HUDEP-2 (cell line): ENCODE results near the gene PPARG.
"Not testable (repeated sequence)": the region's sequence is repeated elsewhere in the genome, so short reads cannot be mapped to it uniquely, and the experiment has no call there.

Source experiments
- DNase-seq, 76 experiments: peaks; one replicate each; lab custom pipeline; 2025; ENCODE audit not compliant: unreplicated experiment in 76 of 76; lab: John Stamatoyannopoulos, UW

The PPARG gene

DNA sequence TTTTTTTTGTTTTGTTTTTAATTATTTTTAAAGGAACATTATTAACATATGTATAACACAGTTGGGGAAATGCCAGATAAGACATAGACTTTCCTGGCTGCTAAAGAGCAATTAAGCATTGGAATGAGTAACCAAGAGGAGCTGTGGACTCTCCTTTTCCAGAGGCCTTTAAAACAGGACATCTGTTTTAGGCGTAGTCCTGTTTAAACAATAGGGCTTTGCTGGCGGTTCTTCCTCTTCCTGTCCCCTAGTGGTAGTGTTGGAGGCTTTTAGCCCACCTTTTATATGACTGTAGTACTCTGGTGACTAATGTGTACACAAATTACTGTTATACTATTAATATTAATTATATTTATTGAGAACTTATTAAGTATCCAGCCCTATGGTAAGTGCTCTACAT lies 81.9 kb downstream of the PPARG start:
- no peak for DNase-seq

- DNase-seq, result no peak
These were observed 82.8 kb downstream of the PPARG start for GRCh38 chr3:12371525-12372140.

DNA sequence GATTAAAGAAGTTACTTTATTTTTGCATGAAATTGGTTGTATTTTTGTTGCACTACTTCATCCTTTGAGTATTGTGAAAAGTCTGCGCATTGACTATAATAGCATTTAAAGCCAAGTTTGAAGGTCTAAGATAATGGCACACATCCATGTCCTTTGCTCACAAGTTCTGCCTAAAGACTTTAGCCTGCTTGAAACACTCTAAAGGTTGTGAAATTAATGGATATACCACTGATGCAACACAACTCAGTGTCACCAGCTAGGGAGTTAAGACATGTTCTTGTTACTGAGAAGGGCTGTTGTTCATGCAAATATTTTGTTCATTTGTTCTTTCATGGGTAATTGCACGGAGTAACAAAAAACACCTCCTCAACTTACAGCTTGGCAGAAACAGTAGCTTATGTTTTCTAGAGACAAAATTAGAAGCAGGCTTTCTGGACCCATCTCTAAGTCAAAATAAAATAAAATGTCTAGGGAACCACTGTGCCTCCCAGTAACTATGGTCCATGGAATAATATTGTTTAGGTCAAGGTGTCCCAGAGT lies 83.9 kb downstream of the PPARG start:
- DNase-seq, result no peak

DNA sequence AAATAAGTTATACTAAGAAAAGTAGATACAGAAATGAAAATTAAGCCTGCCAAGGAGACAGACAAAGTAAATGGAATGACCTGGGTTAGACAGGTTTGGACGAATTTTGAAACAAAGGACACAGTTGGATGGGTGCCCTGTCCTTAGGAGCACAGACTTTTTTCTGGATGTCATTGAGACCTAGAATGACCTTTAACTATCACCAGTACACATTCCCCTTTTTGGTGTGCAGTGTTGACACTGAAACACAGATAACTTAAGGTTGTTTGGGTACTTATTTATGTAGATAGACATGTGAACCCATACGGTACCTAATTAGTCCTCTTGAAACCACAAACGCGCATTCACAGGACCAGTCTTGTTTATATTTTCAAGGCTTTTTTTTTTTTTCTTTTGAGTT lies 86.7 kb downstream of the PPARG start:
- DNase-seq, result no peak

DNA sequence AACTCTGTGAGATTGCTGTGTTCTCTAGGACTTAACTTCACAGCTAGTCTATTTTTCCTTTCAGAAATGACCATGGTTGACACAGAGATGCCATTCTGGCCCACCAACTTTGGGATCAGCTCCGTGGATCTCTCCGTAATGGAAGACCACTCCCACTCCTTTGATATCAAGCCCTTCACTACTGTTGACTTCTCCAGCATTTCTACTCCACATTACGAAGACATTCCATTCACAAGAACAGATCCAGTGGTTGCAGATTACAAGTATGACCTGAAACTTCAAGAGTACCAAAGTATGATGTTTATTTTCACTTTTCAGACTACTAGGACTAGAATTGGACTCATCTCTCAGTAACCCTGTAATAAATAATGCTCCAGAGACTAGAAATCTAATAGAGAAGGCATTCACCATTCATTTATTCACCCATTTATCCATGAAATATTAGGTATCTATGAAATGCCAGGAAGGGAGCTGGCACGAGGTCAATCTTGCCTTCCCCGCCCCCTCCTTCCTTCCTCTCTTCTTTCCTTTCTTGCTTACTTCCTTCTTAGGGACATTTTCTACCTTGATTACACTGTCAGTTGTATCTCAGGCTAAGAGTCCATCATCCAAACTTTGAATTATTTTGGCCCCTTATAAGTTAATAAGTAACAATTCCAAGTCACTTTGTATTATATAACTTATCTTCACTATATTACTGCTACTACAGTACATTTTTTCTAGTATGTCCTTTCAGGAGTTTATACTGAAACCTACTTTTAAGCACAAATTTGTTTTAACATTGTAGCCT lies 91.0 kb downstream of the PPARG start:
- no peak for DNase-seq

DNA sequence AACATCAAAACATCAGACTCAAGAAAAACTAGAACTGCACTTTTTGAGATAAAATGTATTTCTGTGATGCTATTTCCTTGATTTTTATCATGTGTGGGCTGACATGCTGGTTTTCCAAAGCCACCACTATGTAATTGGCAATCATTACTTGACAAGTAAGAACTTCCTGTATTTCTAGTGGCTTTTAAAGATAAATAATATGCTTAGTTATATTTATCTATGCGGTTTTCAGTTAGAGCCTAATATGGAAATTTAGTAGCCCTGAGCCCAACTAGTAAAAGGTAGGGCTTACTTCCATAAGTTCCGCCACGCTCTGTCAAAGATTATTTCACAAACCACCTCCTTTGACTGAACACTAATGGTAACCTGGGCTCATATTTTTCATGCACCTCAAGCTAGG lies 91.6 kb downstream of the PPARG start:
- DNase-seq, result no peak

DNA sequence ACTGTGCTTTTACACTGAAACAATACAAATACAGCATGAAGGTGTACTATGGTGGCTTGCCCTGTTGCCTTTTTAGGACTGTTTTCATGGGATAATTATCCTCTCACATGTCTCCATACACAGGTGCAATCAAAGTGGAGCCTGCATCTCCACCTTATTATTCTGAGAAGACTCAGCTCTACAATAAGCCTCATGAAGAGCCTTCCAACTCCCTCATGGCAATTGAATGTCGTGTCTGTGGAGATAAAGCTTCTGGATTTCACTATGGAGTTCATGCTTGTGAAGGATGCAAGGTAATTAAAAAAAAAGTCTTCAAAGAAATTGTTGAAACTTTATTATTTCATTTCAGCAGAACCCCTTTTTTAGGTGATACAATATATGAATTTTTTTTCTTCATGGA lies 92.3 kb downstream of the PPARG start:
- DNase-seq, result no peak

DNA sequence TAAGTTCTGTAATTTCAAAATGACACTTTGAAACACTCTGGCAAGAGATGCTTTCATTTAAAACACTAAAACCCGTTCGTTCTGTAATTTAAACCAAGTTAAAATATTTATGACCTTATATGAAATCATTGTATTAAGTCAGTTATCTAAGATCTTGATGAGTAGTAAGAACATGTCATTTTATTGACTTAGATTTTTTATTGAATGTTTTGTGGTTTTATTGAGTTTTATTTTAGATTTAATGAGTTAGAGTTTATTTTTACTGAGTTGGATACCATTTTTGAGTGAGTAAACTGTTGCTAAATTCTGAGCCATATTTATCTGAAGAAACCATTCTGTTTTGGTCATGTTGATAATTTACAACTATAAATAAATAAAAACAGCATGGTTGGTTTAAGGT lies 94.3 kb downstream of the PPARG start:
- no peak for DNase-seq

- DNase-seq, result no peak
These were observed 95.8 kb downstream of the PPARG start for GRCh38 chr3:12384451-12385233.

DNA sequence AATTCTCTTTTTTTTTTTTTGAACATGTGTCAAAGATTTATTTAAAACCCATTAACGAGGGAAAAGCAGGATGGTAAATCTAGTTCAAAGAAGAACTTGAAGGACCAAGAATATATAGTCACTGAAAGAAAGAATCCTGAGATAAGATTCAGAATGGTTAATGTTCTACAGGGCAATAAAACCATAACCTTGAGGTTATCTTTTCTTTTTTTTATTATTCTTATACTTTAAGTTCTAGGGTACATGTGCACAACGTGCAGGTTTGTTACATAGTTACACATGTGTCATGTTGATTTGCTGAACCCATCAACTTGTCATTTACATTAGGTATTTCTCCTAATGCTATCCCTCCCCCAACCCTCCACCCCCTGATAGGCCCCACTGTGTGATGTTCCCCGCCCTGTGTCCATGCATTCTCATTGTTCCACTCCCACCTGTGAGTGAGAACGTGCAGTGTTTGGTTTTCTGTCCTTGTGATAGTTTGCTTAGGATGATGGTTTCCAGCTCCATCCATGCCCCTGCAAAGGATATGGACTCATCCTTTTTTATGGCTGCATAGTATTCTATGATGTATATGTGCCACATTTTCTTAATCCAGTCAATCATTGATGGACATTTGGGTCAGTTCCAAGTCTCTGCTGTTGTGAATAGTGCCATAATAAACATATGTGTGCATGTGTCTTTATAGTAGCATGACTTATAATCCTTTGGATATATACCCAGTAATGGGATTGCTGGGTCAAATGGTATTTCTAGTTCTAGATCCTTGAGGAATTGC lies 97.8 kb downstream of the PPARG start:
- DNase-seq, result not testable (repeated sequence)

- DNase-seq, result no peak
These were observed 99.3 kb downstream of the PPARG start for GRCh38 chr3:12388185-12388584.

- no peak for DNase-seq
These were observed 103.4 kb downstream of the PPARG start for GRCh38 chr3:12392101-12392878.

DNA sequence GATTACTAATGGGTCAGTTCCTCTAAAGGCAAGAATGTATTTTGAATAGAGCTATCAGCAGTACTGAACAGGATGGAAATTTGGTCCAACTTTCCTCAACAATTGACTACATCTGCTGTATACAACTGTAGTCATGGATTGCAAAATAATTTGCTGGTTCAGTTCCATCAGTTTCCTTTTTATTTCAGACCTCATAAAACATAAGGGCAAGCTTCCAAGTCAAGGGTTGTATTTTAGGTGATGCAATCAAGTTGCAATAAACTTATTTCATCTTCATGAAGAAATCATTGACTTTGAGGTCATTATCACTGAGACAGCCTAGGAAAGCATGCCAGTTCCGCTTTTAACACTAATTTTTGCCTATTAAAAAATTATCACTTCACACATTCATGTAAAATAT lies 105.0 kb downstream of the PPARG start:
- DNase-seq, result no peak

- no peak for DNase-seq
These were observed 105.8 kb downstream of the PPARG start for GRCh38 chr3:12394569-12395271.

- no peak for DNase-seq
These were observed 106.6 kb downstream of the PPARG start for GRCh38 chr3:12395349-12396012.

GRCh38 chr3:12396471-12396870 lies 107.6 kb downstream of the PPARG start:
- no peak for DNase-seq

GRCh38 chr3:12399226-12399625 lies 110.4 kb downstream of the PPARG start:
- no peak for DNase-seq

DNA sequence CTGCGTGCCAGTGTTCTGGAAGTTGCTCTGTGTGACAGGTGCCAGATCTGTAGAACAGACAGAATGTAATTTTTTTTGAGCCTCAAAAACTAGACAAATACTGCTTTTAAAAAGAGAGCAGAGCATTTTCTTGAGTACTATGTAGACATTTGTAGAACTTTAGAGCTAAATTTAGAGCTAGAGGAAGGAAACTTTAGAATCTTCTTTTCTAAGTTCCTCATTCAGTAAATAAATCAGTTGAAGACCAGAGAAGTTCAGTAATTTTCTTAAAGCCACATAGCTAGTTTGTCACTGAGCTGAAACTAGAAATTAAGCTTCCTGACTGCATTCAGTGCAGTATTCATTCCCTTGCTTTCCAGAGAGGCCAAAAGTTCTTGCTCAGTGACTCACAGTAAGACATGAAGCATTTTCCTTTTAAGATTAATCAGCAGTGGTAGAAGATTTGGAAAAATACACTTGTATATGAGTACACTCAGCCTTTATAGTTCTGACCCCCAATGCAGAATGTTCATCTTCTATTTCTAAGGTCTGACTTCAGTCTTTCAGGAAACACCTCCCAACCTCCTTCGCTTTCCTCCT lies 111.8 kb downstream of the PPARG start:
- no peak for DNase-seq
